GM19023 (cell line): ENCODE measurements around the gene TBX10.
"Not testable (repeated sequence)": the region's sequence is repeated elsewhere in the genome, so short reads cannot be mapped to it uniquely, and the experiment has no call there.

Source experiments
- ATAC-seq: cut with Tn5 transposase; IDR thresholded peaks from one replicate; pipeline ENCODE4 v1.9.1; 2021; ENCODE audit warnings: mild to moderate bottlenecking, moderate library complexity; ENCODE audit not compliant: unreplicated experiment

The TBX10 gene

DNA sequence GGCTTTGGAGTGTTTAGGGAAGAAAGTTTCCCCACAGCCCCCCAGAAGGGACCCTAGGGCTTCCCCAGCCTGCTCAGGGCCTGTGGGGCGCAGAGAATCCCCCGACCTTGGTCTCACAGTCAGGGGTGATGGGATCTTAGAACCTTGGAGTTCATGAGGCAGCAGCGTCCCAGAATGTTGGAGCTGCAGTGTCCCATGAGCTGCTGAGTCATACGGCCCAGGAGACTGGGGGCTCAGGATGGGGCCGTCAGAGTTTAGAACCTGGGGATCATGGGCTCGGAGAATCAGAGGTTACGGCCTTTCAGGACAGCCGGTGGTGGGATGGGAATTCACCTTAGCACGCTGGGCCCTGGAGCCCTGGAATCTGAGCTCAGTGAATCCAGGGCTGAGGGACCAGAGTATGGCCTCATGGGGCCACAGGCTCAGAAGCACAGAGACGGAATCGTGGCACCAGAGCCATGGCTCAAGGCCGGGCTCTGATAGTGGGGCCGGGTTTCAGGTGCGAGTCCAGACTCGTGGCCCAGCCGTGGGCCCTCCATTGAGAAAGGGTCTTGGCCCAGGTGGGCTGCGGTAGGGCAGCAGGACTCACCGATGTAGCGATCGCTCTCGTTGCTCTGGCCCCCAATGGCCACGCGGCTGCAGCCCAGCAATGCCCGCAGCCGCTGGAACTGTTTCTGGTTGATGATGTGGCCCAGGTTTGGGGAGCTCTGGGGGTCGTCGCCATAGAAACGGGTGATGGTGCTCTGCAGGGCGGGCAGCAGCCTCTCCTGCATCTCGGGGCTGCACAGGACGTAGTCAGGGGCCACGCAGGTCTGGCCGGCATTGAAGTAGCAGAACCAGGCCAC lies 25.4 kb upstream of the TBX10 start:
- ATAC-seq, result no peak

GRCh38 chr11:67664213-67664585 lies 24.6 kb upstream of the TBX10 start:
- no peak for ATAC-seq

GRCh38 chr11:67663532-67664212 lies 24.1 kb upstream of the TBX10 start:
- no peak for ATAC-seq

DNA sequence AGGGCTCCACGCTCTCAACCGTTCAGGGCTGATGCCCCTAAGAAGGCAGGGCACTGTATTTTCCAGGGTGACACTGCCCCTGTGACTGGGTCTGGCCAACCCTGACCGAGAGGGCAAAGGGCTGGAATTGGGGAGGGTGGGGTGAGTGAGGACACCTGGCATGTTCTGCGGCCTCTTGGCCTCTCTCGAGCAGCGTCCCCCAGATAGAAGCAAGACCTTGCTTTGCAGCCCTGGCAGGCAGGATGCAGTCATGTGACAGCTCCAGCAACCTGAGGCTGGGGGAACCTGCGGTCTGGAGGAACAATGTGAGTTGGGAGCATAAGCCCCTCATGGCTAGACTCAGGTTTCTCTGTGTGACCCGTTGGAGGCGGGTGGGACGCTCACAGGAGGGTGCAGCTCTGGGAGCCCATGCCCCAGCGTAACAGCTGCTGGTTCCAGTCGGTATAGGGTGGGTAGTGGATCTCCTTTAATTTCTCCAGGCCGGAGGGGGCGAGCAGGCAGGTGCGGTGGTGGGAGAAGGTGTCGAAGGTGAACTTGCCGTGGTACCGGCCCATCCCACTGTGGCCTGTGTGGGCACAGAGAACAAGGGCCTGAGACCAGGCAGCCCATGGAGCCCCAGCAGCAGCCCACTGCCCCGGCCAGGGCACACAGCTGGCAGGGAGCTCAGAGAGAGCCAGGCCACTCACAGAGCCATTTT lies 23.4 kb upstream of the TBX10 start:
- ATAC-seq, result no peak

DNA sequence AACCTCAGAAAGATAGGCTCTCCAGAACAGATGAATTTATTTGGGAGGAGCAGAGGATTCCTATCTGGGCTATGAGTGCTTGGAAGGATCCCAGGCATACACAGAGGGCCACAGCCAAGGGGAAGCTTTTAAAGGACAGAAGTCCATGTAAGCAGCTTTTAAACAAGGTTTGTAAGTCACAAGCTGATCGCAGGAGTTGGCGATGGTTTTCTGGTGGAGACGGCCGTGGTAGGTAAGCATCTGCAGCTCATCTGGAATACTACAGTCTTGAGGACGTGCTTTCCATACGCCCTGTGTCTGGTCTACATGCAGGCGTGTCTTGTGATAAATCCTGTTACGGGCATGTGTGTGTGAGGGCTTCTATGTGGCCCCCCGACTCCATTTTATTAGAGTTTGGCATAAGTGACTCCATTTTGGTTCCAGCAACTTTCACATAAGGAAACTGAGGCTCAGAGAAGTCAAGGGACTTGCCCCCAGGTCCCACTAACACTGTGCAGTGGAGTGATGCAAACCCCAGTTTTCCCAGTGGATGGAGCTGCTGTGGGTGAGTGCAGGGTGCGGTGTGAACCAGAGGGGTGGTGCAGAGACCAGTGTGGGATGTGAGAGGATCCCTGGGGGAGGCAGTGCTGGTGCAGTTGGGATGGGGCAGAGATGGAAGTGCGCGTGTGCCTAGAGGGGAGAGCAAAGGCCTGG lies 22.7 kb upstream of the TBX10 start:
- ATAC-seq, result no peak

- ATAC-seq, result not testable (repeated sequence)
Measured at GRCh38 chr11:67660752-67661151, 21.2 kb upstream of the TBX10 start.

GRCh38 chr11:67659651-67660165 lies 20.1 kb upstream of the TBX10 start:
- not testable (repeated sequence) for ATAC-seq

- ATAC-seq, result no peak
Measured at GRCh38 chr11:67657300-67657699, 17.7 kb upstream of the TBX10 start.

DNA sequence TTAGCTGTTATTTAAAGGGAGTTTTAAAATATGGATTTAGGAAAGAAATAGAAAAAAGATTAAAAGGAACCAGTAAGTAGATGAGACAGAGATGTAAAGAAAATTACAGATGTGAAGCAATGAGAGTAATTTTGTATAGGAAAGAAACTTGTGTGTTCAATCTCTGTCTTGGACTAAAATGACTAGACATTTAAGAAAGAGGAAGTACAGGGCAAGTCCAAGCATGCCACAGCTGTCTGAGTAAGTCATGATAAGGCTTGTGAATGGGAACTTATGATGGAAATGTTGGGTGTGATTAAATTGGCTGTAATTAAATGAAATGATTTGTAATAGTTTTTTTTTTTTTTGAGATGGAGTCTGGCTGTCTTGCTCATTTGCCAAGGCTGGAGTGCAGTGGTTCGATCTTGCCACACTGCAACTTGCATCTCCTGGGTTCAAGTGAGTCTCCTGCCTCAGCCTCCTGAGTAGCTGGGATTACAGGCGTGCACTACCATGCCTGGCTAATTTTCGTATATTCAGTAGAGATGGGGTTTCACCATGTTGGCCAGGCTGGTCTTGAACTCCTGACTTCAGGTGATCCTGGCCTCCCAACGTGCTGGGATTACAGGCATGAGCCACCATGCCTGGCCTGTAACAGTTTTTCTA lies 16.8 kb upstream of the TBX10 start:
- ATAC-seq, result no peak

DNA sequence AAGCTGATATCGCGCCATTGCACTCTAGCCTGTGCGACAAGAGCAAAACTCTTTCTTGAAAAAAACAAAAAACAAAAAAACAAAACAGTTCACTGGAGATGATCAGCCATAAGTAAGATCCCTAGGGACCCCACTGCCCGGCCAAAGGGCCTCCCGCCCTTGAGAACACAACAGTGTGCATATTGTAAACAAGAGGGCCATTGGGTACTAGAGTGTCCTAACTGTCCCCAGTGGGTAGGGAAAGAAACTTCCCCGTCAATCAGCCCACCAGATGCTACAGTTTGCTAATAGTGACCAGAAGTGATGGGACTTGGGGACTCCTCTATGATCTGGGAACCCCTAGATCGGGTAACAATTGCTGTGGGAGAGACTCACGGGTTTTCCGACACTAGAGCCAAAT lies 14.7 kb upstream of the TBX10 start:
- ATAC-seq, result no peak

DNA sequence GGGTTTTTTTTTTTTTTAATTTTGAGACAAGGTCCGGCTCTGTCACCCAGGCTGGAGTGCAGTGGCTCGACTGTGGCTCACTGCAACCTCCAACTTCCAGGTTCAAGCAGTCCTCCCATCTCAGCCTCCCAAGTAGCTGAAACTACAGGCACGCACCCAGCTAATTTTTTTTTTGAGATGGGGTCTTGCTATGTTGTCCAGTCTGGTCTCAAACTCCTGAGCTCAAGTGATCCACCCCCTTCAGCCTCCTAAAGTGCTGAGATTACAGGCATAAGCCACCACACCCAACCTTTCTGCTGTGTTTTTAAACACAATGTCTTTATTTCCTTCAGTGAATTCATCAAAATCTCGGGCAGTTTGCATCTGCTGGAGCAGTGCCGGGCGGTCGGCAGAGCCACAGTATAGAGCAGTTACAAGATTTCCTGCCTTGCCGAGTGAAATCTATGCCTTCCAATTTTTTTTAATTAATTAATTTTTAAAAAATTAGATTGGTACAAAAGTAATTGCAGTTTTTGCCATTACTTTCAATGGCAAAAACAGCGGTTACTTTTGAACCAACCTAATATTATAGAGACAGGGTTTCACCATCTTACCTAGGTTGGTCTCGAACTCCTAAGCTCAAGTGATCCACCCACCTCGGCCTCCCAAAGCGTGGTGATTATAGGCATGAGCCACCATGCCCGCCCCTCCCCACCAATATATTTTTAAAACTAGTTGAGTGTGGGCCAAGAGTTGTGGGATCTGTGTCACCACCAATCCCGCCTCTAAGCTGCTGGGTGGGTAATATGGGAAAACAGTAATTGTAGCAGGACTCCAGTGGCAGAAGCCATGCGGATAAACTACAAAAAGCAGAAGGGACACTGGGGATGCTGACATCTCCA lies 13.6 kb upstream of the TBX10 start:
- ATAC-seq, result no peak

GRCh38 chr11:67651976-67652781 lies 12.6 kb upstream of the TBX10 start:
- ATAC-seq, result no peak

GRCh38 chr11:67649634-67650510 lies 10.3 kb upstream of the TBX10 start:
- no peak for ATAC-seq

DNA sequence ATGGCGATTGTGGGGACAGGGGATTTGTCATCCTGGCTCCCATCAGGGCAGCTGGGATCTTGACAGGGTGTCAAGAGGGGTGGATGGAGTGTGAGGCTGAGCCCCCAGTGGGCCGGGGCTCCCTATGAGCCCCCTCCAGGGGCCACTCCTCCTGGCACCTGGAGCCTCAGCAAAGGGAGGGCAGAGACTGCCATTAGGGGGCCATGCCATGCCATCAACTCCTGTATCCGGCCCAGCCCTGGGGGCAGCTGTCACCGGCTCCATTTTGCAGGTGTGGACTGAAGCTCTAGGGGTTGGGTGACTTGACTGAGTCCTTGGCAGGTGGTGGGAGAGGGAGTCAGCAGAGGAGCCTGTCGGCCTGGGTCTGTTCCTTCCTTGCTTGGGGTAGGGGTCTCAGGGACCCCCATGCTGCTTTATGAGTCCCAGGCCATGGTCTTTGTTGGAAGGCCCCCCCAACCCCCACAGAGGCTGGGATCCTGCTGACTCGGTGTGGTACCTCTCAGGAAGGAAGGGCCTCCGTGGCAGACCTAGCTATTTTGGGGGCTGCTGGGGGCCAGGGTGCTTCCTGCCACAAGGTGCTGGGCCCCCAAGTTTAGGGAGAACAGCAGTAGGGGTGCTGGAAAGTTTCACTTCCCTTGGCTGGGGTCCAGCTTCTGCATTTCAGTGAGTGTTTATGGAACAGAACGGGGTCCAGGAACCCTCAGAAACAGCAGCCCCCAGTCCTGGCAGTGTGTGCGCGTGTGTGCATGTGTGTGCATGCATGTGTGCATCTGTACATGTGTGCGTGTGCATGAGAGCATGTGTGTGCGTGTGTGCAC lies 9.4 kb upstream of the TBX10 start:
- ATAC-seq, result no peak

DNA sequence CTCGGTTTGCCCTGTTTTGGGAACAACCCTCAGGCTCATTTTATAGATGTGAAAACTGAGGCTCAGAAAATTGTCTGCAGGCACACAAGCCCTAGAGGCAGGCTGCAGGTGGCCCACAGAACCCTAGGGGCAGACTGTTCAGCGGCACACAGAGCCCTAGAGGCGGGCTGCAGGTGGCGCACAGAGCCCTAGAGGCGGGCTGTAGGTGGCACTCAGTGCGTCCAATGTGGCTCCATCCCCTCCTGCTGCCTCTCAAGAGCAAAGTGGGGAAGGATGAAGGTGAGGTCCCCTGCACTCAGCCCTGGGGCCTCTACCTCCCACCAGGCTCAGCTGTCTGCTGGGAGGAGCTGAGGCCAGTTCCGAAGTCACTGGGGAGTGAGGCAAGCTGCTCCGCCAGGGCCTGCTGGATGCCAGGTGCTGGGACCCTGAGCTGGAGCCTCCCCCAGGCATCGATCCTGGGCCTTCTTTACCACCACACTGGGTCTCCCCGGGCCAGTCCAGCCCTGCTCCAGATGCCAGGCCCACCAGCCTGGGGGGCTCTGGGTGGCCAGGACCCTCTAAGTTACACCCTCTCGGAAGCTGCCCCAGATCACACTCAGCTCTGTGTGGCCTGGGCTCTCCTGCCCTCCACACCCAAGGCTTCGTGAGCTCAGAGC lies 8.7 kb upstream of the TBX10 start:
- ATAC-seq, result no peak

GRCh38 chr11:67647471-67647870 lies 7.9 kb upstream of the TBX10 start:
- no peak for ATAC-seq
